ENCODE results near the gene LDB3. TPM values are rescaled to one million over a fixed set of nuclear protein-coding genes. Genes with fewer than 3 reads are reported as not detected.

Gene LDB3
- total and polyA plus RNA-seq, 2 donors = 7.1 to 8.2 TPM

DNA sequence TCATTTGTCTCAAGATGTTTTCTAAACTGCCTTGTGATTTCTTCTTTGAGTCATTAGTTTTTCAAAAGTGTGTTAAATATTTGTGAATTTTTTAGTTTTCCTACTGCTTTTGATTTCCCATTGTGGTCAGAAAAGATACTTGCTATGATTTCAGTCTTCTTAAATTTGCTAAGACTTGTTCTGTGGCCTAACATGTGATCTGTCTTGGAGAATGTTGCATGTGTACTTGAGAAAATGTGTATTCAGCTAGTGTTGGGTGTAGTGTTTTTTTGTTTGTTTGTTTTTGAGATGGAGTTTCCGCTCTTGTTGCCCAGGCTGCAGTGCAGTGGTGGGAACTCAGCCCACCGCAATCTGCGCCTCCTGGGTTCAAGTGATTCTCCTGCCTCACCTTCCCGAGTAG lies 116.7 kb downstream of the LDB3 start:
- H3K4me3 ChIP-seq (ENCODE audit: low read depth, low read length) = no peak overlapping the region
- H3K36me3 ChIP-seq (ENCODE audit: insufficient read depth) = no peaks in the 10 kb centered on the region
- 94% methylated on average over 4 of the region's 4 CpGs for WGBS
- no peak overlapping the region for H3K27ac ChIP-seq (ENCODE audit: low read depth)
- no peak for DNase-seq (ENCODE audit: extremely low spot score)
- H3K4me1 ChIP-seq (ENCODE audit: insufficient read depth) = no peaks in the 10 kb centered on the region

Other genes with a start within 250 kb of the LDB3 start
- gene WAPL, start 146.7 kb upstream of the LDB3 start, total RNA-seq = 66.7 TPM
- 16.1 TPM for gene WAPL, start 146.7 kb upstream of the LDB3 start, polyA plus RNA-seq
- not detected for gene OPN4, start 14.0 kb upstream of the LDB3 start, total RNA-seq
- gene OPN4, start 14.0 kb upstream of the LDB3 start, polyA plus RNA-seq = 0.13 TPM
- gene BMPR1A, start 88.1 kb downstream of the LDB3 start, total RNA-seq = 128 TPM
- gene BMPR1A, start 88.1 kb downstream of the LDB3 start, polyA plus RNA-seq = 36.6 TPM